ENCODE results near the gene CBX8. TPM values are rescaled to one million over a fixed set of nuclear protein-coding genes. Genes with fewer than 3 reads are reported as not detected.

The CBX8 gene
- total and polyA plus RNA-seq, 2 of the 13 experiments (the other 11 are each of a cell fraction or from before 2014, with no cell fraction given): 0.34 to 12.6 TPM

GRCh38 chr17:79840269-79840988 is 43.6 kb upstream of the CBX8 start (continued):
- TF ChIP-seq ZNF281 (CRISPR knock-in tag; IDR thresholded peaks at IDR 0.05; ENCODE audit: borderline replicate concordance) (no peak), HHEX (CRISPR knock-in tag; IDR thresholded peaks at IDR 0.05) (no peak), SAP130 (CRISPR knock-in tag; IDR thresholded peaks at IDR 0.05; ENCODE audit: low read depth) (no peak; the same call in 1 of the 2 replicates), AGO1 (IDR thresholded peaks at IDR 0.05; ENCODE audit: low read depth, low read length, poor library complexity, severe bottlenecking) (no peak), ZNF644 (CRISPR knock-in tag; IDR thresholded peaks at IDR 0.05; ENCODE audit: low read depth) (no peak), YY1 (IDR thresholded peaks at IDR 0.05; ENCODE audit: insufficient read depth, insufficient replicate concordance, low read depth, low read length) (no peak), TBL1XR1 (IDR thresholded peaks at IDR 0.05; ENCODE audit: borderline replicate concordance, low read length, partially characterized antibody) (no peak), ZNF441 (CRISPR knock-in tag; IDR thresholded peaks at IDR 0.05; ENCODE audit: borderline replicate concordance) (no peak), ZSCAN30 (CRISPR knock-in tag; IDR thresholded peaks at IDR 0.05) (no peak), MTERF4 (CRISPR knock-in tag; IDR thresholded peaks at IDR 0.05) (no peak), ZNF792 (CRISPR knock-in tag; IDR thresholded peaks at IDR 0.05) (no peak), ZNF331 (CRISPR knock-in tag; IDR thresholded peaks at IDR 0.05) (no peak), ZNF431 (CRISPR knock-in tag; IDR thresholded peaks at IDR 0.05; ENCODE audit: borderline replicate concordance, low read depth) (no peak), CEBPB (IDR thresholded peaks at IDR 0.05; ENCODE audit: borderline replicate concordance, low read depth, low read length) (peak; percentile 98), ZNF280D (CRISPR knock-in tag; IDR thresholded peaks at IDR 0.05) (peak; percentile 36; the same call in 1 of the 2 replicates), ZFYVE20 (CRISPR knock-in tag; IDR thresholded peaks at IDR 0.05; ENCODE audit: borderline replicate concordance, low read depth) (no peak), ZNF580 (CRISPR knock-in tag; IDR thresholded peaks at IDR 0.05; ENCODE audit: borderline replicate concordance, low read depth) (no peak), ELF3 (CRISPR knock-in tag; IDR thresholded peaks at IDR 0.05) (no peak), RAD21 (CRISPR knock-in tag; IDR thresholded peaks at IDR 0.05) (no peak), U2AF1 (optimal IDR thresholded peaks at IDR 0.05; ENCODE audit: low read depth, low read length) (no peak), ZNF121 (CRISPR knock-in tag; IDR thresholded peaks at IDR 0.05) (no peak), KDM1A (CRISPR knock-in tag; IDR thresholded peaks at IDR 0.05) (no peak)

Data from HepG2 (cell line).